GM12873 (cell line): Measurements from ENCODE around the gene CD63.

Experiments
- CTCF ChIP-seq: IDR thresholded peaks from 2 replicates; pipeline ENCODE4 v1.5.1; 2012; ENCODE audit warnings: low read depth, mild to moderate bottlenecking, moderate library complexity, low read length, control low read depth; ENCODE audit not compliant: insufficient read depth; ENCODE audit errors: missing control alignments

CD63 gene

DNA sequence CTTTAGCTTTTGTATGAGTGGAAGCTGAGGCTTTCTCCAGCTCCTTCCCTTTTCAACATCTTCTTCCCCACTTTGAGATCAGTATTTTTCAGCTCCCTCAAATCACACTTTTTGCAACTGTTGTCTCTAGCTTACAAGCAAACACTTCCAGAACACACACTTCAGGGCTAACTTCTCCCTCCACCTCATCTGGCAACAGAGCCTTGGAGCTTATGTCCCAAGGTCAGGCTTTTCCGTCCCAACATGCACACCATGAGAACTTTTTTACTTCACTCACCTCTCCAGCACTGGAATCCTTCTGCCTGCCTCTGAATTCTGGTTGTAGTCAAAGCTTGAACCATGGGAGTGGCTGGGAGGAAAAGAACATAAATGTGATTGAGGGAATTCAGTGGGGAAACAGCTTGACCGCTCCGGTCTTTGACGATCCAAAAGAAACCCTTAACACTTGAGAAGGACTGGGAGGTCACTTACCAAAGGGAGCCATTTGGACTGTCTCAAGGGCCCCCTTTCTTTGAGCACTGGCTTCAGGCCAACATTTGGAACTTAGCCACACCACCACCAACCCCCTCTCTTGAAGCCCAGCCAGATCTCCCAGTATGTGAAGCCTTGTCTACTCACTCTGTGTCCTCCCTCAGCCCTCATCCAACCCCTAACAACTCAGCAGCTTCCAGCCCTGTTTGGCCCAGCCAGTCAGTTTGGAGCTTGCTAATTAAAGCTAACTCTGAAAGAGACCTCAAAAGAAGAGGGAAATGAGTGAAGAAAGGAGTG, 16.8 kb downstream of the CD63 start:
- TF ChIP-seq CTCF = no peak

- TF ChIP-seq CTCF = no peak
Observed at GRCh38 chr12:55708695-55709233, 20.0 kb downstream of the CD63 start.

- TF ChIP-seq CTCF = no peak
Observed at GRCh38 chr12:55707841-55708694, 20.7 kb downstream of the CD63 start, which contains the start of gene ITGA7. TSS of gene ITGA7 (minus strand) at chr12:55707904. CDS start at chr12:55707682, 222 bp downstream.

- TF ChIP-seq CTCF = no peak
Observed at GRCh38 chr12:55707219-55707671, 21.6 kb downstream of the CD63 start.

DNA sequence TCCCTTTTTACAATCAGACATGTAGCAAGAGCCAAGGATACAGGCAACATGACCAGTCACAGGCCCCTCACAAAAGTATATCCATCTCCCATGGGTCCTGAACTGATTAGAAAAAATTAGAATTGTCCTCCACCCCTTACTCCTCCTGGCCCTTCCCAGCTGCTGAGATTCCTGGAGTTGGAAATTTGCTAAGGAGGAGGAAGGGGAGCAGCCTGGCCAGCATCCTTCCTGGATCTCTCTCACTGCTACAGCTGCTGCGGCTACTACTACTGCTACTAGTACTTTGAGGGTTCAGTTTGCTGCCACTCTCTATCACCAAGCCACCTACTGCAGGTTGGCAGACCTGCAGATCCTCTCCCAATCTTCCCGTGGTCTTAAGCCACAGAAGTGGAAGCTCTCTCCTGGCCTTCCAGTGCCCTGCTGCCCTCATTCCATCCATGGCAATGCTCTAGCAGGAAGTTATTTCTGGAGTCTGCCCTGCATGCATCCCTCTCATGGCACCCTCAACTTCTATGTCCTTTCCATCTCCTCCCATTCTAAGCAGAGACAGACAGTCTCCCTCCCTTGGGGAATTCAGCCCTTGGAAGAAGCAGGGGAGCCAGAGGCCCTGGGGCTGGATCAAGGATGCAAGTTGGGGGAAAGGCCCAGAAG, 22.1 kb downstream of the CD63 start:
- no peak for TF ChIP-seq CTCF

GRCh38 chr12:55705782-55706402, 22.9 kb downstream of the CD63 start:
- TF ChIP-seq CTCF = peak; percentile 59
